ENCODE results near the gene CELF2.
"Not testable (repeated sequence)": the region's sequence is repeated elsewhere in the genome, so short reads cannot be mapped to it uniquely, and the experiment has no call there.

CELF2 gene

DNA sequence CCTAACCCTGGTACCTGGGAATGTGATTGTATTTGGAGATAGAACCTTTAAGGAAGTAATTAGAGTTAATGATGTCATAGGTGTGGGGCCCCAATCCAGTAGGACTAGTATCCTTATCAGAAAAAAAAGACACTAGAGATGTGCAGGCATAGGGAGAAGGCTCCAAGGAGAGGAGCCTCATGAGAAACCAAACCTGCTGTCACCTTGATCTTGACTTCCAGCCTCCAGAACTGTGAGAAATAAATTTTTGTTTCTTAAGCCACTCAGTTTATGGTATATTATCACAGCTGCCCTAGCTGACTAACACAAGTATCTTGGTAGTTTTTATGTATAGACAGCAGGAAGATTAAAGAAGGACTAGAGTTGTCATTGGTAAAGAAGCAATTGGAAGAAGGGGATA lies 23.9 kb upstream of the CELF2 start:
- FAIRE-seq (no peak), DNase-seq (ENCODE audit: insufficient read length, low spot score) (no peak)
- TF ChIP-seq, protein P1, sequence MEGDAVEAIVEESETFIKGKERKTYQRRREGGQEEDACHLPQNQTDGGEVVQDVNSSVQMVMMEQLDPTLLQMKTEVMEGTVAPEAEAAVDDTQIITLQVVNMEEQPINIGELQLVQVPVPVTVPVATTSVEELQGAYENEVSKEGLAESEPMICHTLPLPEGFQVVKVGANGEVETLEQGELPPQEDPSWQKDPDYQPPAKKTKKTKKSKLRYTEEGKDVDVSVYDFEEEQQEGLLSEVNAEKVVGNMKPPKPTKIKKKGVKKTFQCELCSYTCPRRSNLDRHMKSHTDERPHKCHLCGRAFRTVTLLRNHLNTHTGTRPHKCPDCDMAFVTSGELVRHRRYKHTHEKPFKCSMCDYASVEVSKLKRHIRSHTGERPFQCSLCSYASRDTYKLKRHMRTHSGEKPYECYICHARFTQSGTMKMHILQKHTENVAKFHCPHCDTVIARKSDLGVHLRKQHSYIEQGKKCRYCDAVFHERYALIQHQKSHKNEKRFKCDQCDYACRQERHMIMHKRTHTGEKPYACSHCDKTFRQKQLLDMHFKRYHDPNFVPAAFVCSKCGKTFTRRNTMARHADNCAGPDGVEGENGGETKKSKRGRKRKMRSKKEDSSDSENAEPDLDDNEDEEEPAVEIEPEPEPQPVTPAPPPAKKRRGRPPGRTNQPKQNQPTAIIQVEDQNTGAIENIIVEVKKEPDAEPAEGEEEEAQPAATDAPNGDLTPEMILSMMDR (IDR thresholded peaks at IDR 0.05; ENCODE audit: insufficient read depth, missing control alignments): no peak

DNA sequence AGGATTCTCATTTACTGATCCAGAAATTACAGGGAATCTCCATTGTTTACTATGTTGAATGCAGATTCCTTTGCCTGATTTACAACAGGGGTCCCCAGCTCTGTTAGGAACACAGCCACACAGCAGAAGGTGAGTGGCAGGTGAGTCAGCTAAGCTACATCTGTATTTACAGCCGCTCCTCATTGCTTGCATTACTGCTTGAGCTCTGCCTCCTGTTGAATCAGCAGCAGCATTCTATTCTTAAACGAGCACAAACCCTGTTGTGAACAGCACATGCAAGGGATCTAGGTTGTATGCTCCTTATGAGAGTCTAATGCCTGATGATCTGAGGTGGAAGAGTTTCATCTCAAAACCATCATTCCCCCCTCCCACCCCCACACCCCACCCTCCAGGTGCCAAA lies 23.3 kb upstream of the CELF2 start:
- DNase-seq (ENCODE audit: insufficient read length, low spot score): no peak
- no peak for FAIRE-seq
- TF ChIP-seq, protein P1 (IDR thresholded peaks at IDR 0.05; ENCODE audit: insufficient read depth, missing control alignments): no peak

DNA sequence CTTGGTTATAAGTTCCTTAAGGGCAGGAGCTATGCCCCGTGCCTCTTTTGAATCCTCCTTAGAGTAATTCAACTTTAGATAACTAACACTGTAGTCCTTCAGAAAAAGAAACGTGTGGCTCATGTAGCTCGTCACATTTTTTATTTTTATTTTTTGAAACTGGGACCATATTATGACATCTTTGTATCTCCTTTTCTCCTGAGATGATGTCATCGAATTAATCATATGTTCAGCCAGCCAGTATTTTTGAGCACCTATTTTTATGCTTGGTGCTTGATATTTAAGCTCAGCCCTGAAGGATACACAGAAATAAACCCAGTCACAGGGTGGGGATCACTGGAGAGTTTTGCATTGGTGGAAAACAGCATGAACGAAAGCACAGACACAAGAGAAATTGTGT lies 22.6 kb upstream of the CELF2 start:
- no peak for FAIRE-seq
- TF ChIP-seq, protein P1 (IDR thresholded peaks at IDR 0.05; ENCODE audit: insufficient read depth, missing control alignments): no peak
- DNase-seq (ENCODE audit: insufficient read length, low spot score): no peak

DNA sequence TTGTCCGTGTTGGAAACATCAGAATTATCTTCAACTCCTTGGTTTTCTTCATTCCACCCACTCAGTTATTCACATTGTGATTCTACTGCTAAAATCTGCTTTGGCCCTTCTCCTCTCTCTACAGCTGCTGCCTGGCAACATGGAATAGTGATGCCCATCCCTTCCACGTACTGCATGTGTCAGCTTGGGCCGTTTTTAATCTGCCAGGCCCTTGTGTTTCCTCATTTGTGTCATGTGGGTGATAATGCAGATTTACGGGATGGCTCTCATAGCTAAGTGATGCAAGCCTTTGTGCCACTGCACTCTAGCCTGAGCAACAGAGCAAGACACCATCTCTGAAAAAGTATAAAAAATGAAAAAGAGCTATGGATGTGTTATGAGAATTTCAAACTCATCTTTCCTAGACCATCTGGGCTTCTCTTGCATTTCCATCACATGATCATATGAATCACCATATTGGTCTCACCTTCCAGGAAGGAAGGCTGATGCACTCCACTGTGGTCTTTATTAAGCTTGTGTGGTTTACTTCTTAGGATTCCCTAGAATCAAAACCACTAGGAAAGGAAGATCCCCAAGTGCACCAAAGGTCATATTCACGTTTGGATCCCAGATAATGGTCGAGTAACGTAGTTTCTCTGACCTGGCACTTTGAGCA lies 20.6 kb upstream of the CELF2 start:
- TF ChIP-seq, protein P1 (IDR thresholded peaks at IDR 0.05; ENCODE audit: insufficient read depth, missing control alignments): no peak
- FAIRE-seq: no peak
- DNase-seq (ENCODE audit: insufficient read length, low spot score): no peak

DNA sequence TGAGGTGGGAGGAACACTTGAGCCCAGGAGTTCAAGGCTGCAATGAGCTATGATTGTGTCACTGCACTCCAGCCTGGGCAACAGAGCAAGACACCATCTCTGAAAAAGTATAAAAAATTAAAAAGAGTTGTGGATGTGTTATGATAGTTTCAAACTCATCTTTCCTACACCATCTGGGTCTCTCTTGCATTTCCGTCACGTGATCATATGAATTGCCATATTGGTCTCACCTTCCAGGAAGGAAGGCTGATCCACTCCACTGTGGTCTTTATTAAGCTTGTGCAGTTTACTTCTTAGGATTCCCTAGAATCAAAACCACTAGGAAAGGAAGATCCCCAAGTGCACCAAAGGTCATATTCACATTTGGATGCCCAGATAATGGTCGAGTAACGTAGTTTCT lies 18.2 kb upstream of the CELF2 start:
- DNase-seq (ENCODE audit: insufficient read length, low spot score); FAIRE-seq: not testable (repeated sequence)

DNA sequence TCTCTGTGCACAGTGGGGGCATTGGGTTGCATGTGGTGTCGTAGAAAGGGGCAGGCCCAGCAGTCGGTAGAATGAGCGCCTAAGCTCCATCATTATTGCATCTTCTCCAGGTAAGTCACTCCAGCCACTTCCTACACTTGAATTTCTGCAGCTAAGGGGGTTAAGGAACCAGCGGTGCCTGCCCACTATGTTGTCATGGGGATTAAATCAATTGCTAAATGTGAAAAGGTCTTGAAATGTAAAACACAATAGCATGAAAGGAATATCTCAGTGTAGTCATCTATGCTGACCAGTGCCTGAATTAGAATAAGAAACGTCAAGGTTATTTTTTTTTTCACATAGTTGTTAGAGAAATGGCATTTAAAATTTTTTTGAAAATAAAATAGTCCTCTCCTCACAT lies 15.2 kb upstream of the CELF2 start:
- no peak for FAIRE-seq
- TF ChIP-seq, protein P1 (IDR thresholded peaks at IDR 0.05; ENCODE audit: insufficient read depth, missing control alignments): no peak
- no peak for DNase-seq (ENCODE audit: insufficient read length, low spot score)

DNA sequence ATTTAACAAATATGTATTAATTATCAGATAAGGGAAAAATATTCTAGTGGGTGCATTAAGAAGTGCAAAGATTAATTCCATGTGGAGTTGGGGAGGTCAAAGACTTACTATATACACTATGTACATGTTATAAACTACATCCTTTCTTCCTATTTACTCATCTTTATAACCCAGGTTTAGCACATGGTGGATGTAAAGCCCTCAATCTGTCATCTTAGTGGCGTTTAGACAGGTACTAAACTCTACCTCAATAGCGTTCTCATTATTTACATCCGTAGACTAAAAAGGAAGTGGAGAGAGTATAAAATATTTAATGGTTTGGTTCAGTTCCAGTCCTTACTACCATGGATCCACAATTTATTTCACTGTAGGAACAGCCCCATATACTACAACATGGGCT lies 14.8 kb upstream of the CELF2 start:
- TF ChIP-seq, protein P1 (IDR thresholded peaks at IDR 0.05; ENCODE audit: insufficient read depth, missing control alignments): no peak
- FAIRE-seq (no peak), DNase-seq (ENCODE audit: insufficient read length, low spot score) (no peak)

DNA sequence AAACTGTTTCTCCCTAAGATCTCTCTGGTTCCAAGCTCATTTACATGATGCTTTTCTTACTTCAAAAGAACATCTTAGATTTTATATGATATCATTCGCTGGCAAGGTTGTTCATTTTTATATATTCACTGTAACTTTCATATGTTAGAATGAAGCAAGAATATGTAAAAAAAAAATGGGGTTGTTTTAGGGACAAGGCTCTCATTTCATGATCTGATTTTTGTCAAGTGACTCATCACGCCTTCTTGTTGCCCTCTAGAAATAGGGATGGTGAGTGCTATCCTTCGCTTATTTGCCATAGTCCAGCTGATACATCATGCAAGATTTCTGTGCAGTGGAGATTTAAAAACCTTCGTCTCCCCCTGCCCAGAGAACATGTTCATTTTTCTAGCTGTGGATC lies 14.0 kb upstream of the CELF2 start:
- FAIRE-seq (no peak), DNase-seq (ENCODE audit: insufficient read length, low spot score) (no peak)
- TF ChIP-seq, protein P1 (IDR thresholded peaks at IDR 0.05; ENCODE audit: insufficient read depth, missing control alignments): no peak
